Stimulated activated naive CD8-positive, alpha-beta T cell treated with anti-CD3 and anti-CD28 coated beads, Interleukin-15, Interleukin-2, amounts not matched to agents 100 ng/mL and 50 ng/mL, for 24 hours (primary cell): ENCODE data around the gene NTNG2.
A peak's percentile ranks its signal among the peaks of the same experiment; 100 is the strongest.

Source experiments
- H3K27ac Mint-ChIP-seq: one replicate; pipeline ENCODE4 v1.8.0; 2021; ENCODE audit warnings: mild to moderate bottlenecking, mixed read lengths
- H3K27me3 Mint-ChIP-seq: one replicate; pipeline ENCODE4 v1.8.0; 2021; ENCODE audit warnings: mixed read lengths
- H3K36me3 Mint-ChIP-seq: one replicate; pipeline ENCODE4 v1.8.0; 2021; ENCODE audit warnings: low read depth, mixed read lengths
- H3K4me1 Mint-ChIP-seq: one replicate; pipeline ENCODE4 v1.8.0; 2021; ENCODE audit warnings: low read depth, mixed read lengths
- H3K4me3 Mint-ChIP-seq: one replicate; pipeline ENCODE4 v1.8.0; 2021; ENCODE audit warnings: mild to moderate bottlenecking, mixed read lengths
- H3K9me3 Mint-ChIP-seq: one replicate; pipeline ENCODE4 v1.8.0; 2021; ENCODE audit warnings: mixed read lengths

NTNG2 gene

GRCh38 chr9:132141344-132141947 is 20.4 kb upstream of the NTNG2 start:
- Mint-ChIP-seq H3K27ac (no peak overlapping the region), H3K36me3 (no peaks in the 10 kb centered on the region), H3K27me3 (peaks cover 75% of the 10 kb centered on the region), H3K9me3 (no peaks in the 10 kb centered on the region), H3K4me3 (peak overlapping the region; percentile 60), H3K4me1 (peaks cover 17% of the 10 kb centered on the region)

GRCh38 chr9:132141948-132142594 is 19.8 kb upstream of the NTNG2 start:
- H3K27me3 Mint-ChIP-seq: peaks cover 73% of the 10 kb centered on the region
- H3K4me1 Mint-ChIP-seq: peaks cover 17% of the 10 kb centered on the region
- H3K36me3 Mint-ChIP-seq: no peaks in the 10 kb centered on the region
- peak overlapping the region; percentile 60 for H3K4me3 Mint-ChIP-seq
- no peaks in the 10 kb centered on the region for H3K9me3 Mint-ChIP-seq
- H3K27ac Mint-ChIP-seq: no peak overlapping the region

- peaks cover 17% of the 10 kb centered on the region for H3K4me1 Mint-ChIP-seq
- peaks cover 66% of the 10 kb centered on the region for H3K27me3 Mint-ChIP-seq
- no peak overlapping the region for H3K4me3 Mint-ChIP-seq
- no peaks in the 10 kb centered on the region for H3K36me3 Mint-ChIP-seq
- H3K27ac Mint-ChIP-seq: no peak overlapping the region
- no peaks in the 10 kb centered on the region for H3K9me3 Mint-ChIP-seq
Measured at GRCh38 chr9:132142924-132143323, 18.9 kb upstream of the NTNG2 start.

- Mint-ChIP-seq H3K36me3 (no peaks in the 10 kb centered on the region), H3K9me3 (no peaks in the 10 kb centered on the region), H3K27me3 (peaks cover 66% of the 10 kb centered on the region), H3K27ac (no peak overlapping the region), H3K4me3 (no peak overlapping the region), H3K4me1 (peaks cover 17% of the 10 kb centered on the region)
Measured at GRCh38 chr9:132143359-132143758, 18.5 kb upstream of the NTNG2 start.

GRCh38 chr9:132144708-132145365 is 17.0 kb upstream of the NTNG2 start:
- H3K27ac Mint-ChIP-seq: no peak overlapping the region
- peaks cover 71% of the 10 kb centered on the region for H3K27me3 Mint-ChIP-seq
- H3K4me3 Mint-ChIP-seq: no peak overlapping the region
- H3K4me1 Mint-ChIP-seq: peaks cover 17% of the 10 kb centered on the region
- no peaks in the 10 kb centered on the region for H3K36me3 Mint-ChIP-seq
- no peaks in the 10 kb centered on the region for H3K9me3 Mint-ChIP-seq

GRCh38 chr9:132146039-132146438 is 15.8 kb upstream of the NTNG2 start:
- H3K4me3 Mint-ChIP-seq: no peak overlapping the region
- H3K9me3 Mint-ChIP-seq: no peaks in the 10 kb centered on the region
- H3K27me3 Mint-ChIP-seq: peaks cover 66% of the 10 kb centered on the region
- no peaks in the 10 kb centered on the region for H3K36me3 Mint-ChIP-seq
- H3K4me1 Mint-ChIP-seq: peaks cover 17% of the 10 kb centered on the region
- no peak overlapping the region for H3K27ac Mint-ChIP-seq

- Mint-ChIP-seq H3K9me3 (no peaks in the 10 kb centered on the region), H3K4me3 (no peak overlapping the region), H3K27ac (no peak overlapping the region), H3K27me3 (peaks cover 61% of the 10 kb centered on the region), H3K4me1 (peaks cover 13% of the 10 kb centered on the region), H3K36me3 (no peaks in the 10 kb centered on the region)
Measured at GRCh38 chr9:132146575-132146974, 15.3 kb upstream of the NTNG2 start.

GRCh38 chr9:132147331-132147730 is 14.5 kb upstream of the NTNG2 start:
- Mint-ChIP-seq H3K4me3 (no peak overlapping the region), H3K27ac (no peak overlapping the region), H3K36me3 (no peaks in the 10 kb centered on the region), H3K4me1 (peaks cover 7% of the 10 kb centered on the region), H3K27me3 (peaks cover 53% of the 10 kb centered on the region), H3K9me3 (no peaks in the 10 kb centered on the region)

- peaks cover 7% of the 10 kb centered on the region for H3K4me1 Mint-ChIP-seq
- H3K27me3 Mint-ChIP-seq: peaks cover 49% of the 10 kb centered on the region
- H3K9me3 Mint-ChIP-seq: no peaks in the 10 kb centered on the region
- H3K27ac Mint-ChIP-seq: no peak overlapping the region
- H3K36me3 Mint-ChIP-seq: no peaks in the 10 kb centered on the region
- H3K4me3 Mint-ChIP-seq: no peak overlapping the region
Measured at GRCh38 chr9:132147839-132148238, 14.0 kb upstream of the NTNG2 start.

- H3K27ac Mint-ChIP-seq: no peak overlapping the region
- H3K4me1 Mint-ChIP-seq: peaks cover under 1% of the 10 kb centered on the region
- no peak overlapping the region for H3K4me3 Mint-ChIP-seq
- H3K27me3 Mint-ChIP-seq: peaks cover 45% of the 10 kb centered on the region
- H3K36me3 Mint-ChIP-seq: no peaks in the 10 kb centered on the region
- H3K9me3 Mint-ChIP-seq: no peaks in the 10 kb centered on the region
Measured at GRCh38 chr9:132150256-132150655, 11.6 kb upstream of the NTNG2 start.

- Mint-ChIP-seq H3K27me3 (peaks cover 43% of the 10 kb centered on the region), H3K4me3 (no peak overlapping the region), H3K9me3 (no peaks in the 10 kb centered on the region), H3K36me3 (no peaks in the 10 kb centered on the region), H3K4me1 (no peaks in the 10 kb centered on the region), H3K27ac (no peak overlapping the region)
Measured at GRCh38 chr9:132151118-132151517, 10.7 kb upstream of the NTNG2 start.

GRCh38 chr9:132152231-132152630 is 9.6 kb upstream of the NTNG2 start:
- no peaks in the 10 kb centered on the region for H3K9me3 Mint-ChIP-seq
- H3K4me1 Mint-ChIP-seq: no peaks in the 10 kb centered on the region
- peaks cover 37% of the 10 kb centered on the region for H3K27me3 Mint-ChIP-seq
- H3K36me3 Mint-ChIP-seq: no peaks in the 10 kb centered on the region
- H3K4me3 Mint-ChIP-seq: no peak overlapping the region
- H3K27ac Mint-ChIP-seq: no peak overlapping the region

GRCh38 chr9:132154863-132155567 is 6.8 kb upstream of the NTNG2 start:
- H3K4me1 Mint-ChIP-seq: no peaks in the 10 kb centered on the region
- H3K9me3 Mint-ChIP-seq: no peaks in the 10 kb centered on the region
- H3K27ac Mint-ChIP-seq: no peak overlapping the region
- H3K27me3 Mint-ChIP-seq: peaks cover 25% of the 10 kb centered on the region
- H3K36me3 Mint-ChIP-seq: no peaks in the 10 kb centered on the region
- no peak overlapping the region for H3K4me3 Mint-ChIP-seq

GRCh38 chr9:132155568-132155895 is 6.3 kb upstream of the NTNG2 start:
- Mint-ChIP-seq H3K4me3 (no peak overlapping the region), H3K36me3 (no peaks in the 10 kb centered on the region), H3K27me3 (peaks cover 21% of the 10 kb centered on the region), H3K27ac (no peak overlapping the region), H3K9me3 (no peaks in the 10 kb centered on the region), H3K4me1 (no peaks in the 10 kb centered on the region)

- Mint-ChIP-seq H3K27ac (no peak overlapping the region), H3K4me3 (no peak overlapping the region), H3K9me3 (no peaks in the 10 kb centered on the region), H3K36me3 (no peaks in the 10 kb centered on the region), H3K4me1 (no peaks in the 10 kb centered on the region), H3K27me3 (peaks cover 19% of the 10 kb centered on the region)
Measured at GRCh38 chr9:132156262-132156661, 5.6 kb upstream of the NTNG2 start.
